HS-5 (cell line): ENCODE measurements around the gene SYNPO.

Source experiments
- DNase-seq: peaks from one replicate; pipeline ENCODE4 v3.0.0-alpha.2; 2012; ENCODE audit warnings: low read depth

Gene SYNPO

DNA sequence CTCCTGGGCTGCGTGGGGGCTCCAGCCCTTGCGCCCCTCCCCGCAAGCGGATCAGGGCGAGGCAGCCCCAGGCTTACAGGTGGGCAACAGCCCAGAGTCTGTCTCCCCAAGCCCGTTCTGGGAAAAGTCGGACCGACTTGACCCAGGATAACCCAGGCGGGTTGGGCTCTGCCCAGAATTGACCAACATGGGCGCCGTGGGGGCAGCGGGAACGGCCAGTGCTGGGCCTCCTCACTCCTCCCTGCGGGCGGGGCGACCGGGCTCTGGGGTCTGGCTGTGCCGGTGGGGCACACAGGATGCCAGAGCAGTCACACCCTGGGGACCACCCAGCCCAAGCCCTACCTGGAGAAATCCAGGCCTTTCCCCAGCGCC, 15.3 kb upstream of the SYNPO start:
- DNase-seq: no peak

DNA sequence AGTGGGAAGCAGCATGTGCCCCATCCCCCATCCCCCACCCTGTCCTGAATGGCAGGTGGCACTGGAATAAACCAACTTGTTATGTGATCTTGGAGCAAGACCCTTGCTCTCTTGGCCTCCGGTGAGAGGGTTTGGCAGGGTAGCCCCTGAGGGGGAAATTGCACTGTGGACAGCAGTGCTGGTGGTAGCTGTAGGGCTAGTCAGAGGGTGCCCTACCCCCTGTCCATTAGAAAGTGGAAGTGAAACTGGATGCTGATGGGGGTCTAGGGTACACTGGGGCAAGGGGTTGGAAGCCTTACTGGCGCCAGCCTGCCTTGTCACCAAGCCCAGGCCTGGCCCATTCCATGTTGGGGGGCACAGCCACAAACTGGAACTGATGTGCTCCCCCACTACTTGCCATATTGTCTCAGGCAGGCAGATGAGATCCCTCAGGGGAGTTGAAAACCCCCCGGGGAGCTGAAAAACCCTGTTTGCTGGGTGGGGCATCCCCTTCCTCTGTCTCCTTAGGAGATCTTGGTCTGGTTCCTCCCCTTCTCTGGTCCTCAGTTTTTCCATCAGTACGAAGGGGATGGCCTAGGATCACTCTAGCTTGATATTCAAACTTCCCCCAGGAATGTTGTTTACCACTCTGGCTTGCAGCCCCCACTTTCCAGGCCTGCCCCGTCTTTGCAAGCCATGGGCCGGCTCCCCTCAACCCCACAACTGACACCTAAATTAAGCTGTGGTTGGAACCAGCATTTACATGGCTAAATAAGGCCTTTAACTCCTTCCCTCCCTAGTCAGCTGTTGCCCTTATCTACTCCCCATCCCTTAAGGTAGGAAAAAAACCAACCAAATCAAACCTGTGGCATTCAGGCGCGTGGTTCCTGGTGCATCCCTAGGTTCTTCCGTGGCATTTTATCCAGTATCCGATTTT, 14.4 kb upstream of the SYNPO start:
- DNase-seq: no peak

DNA sequence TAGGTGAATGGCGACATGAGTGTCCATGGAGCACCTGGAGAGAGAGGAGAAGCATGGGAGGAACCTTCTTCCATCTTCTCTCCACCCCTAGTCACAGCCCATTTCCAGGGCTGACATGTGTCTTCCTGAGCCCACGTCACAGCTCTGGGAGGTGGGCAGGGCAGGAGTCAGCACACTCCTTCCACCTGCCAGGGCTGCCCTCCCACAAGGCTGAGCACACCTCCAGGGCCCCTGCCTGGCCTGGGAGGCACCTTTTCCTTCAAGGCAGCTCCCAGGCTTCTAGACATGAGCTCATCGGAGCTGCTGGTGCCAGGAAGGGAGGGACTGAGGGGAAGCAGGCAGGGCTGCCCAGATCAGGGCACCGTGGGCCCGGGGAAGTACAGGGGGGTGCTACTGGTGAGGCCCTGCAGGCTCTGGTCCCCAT, 13.6 kb upstream of the SYNPO start:
- no peak for DNase-seq

DNA sequence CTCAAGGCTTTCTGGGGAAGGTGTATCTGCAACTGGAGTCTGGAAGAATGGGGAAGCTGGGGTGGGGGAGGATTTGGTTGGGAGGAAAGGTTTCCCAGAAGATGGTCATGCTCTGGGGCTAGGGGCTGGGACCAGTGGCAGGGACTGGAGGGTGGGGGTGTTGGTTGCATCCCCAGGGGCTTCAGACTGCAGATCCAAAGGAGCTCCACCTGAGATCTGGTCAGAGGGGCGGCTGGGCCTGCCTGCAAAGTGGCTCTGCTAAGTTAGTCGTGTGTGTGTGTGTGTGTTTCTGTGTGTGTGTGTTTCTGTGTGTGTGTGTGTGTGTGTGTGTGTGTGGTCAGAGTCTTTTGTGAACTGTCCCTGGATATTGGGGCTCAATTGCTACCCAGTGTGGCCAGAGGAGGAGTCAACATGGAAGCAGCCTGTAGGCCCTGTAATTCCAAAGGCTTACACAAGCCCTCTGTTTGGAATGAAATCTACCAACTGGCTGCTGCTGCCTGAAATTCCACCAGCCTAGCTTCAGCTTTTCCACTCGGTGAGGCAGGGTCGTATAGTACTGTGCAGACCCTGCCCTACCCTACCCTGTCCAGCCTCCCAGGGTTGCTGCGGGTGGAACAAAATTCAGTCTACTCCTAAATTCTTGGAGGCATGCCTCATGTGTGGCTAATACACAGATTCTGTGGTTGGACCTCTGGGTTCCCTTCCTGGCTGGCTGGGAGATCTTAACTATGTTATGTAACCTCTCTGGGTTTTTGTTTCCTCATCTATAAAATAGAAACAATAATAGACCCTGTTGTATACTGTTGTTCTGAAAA, 12.5 kb upstream of the SYNPO start:
- DNase-seq: no peak

DNA sequence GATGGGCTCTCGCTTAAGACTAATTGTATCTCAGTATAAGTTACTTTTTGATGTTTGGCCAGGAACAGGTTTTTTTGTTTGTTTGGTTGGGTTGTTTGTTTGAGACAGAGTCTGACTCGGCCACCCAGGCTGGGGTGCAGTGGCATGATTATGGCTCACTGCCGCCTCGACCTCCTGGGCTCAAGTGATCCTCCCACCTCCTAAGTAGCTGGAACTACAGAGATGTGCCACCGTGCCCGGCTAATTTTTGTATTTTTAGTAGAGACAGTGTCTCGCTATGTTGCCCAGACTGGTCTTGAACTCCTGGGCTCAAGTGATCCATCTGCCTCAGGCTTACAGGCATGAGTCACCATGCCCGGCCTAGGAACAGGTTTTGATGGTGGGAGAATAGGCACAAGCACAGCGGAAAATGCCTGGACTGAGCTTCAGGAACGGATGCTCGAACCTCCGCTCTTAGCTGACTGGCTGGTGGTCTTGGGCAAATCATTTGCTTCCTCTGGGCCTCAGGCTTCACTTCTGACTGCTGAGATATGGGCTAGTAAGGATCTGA, 11.4 kb upstream of the SYNPO start:
- no peak for DNase-seq

DNA sequence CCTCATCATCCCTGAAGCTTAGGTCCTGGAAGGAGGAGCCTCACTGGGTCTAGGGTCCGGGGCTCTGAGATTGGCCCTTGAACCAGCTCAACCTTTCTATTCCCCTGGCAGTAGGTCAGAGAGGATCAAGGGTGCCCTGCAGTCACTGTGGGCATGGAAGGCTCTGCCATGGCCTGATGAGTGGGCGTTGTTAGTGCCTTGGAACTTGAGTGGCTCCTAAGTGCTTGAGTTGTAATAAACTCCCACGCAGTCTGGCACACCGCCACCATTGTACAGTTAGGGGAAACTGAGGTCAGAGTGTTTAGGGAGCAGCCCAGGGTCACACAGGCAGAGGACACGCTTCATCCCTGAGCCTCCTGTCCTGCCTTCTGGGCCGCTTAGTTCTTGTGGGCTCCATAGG, 10.4 kb upstream of the SYNPO start:
- no peak for DNase-seq

DNA sequence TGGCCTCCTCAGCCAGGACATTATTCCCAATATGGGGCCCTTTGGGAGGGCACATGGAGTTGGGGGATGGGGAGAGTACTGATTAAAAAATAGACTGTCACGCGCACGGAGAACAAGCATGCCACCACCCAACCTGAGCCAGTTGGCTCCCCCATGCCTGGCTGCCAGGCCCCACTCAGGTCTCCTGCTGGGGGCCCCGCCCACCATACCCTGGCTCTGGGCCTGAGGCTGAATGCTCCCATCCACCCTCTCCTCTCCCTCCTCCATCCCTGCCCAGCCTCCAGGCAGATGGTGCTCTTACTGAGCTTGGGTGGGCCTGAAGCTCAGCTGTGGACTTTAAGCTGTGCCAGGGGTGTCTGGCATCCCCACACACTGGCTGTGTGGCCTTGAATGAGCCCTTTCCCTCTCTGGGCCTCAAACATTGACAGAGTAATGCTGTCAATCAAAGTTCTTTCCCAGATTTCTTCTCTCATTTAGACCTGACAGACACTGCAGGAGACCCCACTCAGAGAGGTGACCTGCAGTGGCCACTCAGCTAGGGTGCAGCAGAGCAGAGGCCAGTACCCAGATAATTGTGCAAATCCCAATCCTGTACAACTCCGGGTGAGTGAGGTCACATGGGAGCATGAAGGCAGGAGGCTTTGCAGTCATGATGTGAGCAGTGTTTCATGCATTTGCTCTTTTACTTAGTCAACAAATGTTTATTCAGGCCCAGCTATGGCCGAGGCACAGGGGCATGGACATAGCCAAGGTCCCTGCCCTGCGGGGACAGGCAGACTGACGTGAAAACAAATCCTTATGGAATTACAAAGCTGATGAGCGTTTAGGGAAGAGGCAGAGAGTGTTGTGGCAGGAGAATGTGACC, 9.8 kb upstream of the SYNPO start:
- no peak for DNase-seq

DNA sequence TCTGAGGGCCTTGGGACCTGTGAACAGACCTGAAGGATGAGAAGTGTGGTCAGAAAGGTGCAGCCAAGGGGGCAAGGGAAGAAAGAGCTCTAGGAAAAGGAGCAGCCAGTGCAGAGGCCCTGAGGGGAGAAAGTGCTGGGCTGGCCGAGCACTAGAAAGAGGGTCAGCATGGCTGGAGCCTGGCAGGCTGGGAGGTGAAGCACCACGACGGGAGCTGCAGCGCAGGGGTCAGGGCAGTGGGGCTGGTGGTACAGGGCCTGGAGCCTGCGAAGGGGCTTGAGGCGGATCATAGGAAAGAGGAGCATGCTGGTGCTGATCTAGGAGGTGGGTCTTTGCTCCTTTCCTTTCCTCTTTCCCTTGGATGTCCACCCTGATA, 9.1 kb upstream of the SYNPO start:
- no peak for DNase-seq

DNA sequence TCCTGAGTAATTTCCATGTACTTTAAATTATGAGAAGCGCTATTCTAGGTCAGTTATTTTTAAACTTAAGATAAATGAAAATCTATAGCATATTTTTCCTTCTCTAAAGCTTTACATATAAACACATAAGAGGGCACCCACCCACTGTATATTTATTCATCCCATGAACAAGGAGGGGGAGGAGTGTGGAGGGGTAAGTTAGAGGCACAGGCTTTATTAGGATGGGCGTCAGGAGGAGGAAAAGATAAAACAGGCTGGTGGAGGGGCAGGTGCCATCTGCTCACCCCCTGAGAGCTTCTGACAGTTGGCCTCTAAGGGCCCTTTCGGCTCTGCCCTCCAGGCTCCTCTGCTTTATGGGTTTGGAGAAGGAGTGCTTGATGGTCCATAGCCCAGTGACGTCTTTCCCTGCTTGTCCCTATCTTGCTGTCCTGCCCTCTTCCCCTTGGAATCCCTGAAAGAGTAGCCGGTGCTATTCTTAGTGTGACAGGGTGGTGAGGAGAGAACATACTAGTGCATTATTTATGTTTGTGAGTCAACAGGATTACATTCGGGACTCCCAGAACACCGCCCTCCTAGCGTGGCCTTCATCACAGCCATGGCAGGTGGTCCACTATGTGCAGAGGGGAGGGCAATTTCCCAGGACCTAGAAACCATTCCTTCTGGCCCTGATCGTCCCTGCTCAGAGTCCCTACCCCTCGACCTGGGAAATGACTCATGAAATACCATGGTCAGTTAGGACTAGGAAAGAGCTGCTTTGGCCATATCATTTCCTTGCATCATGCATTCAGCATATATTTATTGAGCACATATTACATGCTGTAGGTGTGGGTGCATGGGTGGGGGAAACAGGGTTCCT, 7.9 kb upstream of the SYNPO start:
- no peak for DNase-seq

DNA sequence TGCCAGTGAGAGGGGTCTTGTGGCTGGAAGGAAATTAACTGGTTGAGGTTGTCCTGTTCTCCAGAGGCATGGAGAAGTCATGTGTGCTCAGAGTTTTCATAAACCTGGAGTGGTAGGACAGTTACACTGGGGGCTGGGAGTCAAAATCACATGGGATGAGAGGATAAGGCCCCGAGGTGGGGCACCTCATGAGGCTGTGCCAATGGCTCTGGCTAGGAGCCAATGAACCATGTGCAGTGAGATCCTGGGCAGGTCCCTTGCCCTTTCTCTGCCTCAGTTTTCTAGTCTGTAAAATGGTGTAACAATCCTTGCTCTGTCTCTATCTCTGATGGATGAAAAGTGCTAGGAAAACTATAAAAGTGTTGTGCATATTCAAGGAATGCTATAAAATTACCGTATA, 7.0 kb upstream of the SYNPO start:
- no peak for DNase-seq

DNA sequence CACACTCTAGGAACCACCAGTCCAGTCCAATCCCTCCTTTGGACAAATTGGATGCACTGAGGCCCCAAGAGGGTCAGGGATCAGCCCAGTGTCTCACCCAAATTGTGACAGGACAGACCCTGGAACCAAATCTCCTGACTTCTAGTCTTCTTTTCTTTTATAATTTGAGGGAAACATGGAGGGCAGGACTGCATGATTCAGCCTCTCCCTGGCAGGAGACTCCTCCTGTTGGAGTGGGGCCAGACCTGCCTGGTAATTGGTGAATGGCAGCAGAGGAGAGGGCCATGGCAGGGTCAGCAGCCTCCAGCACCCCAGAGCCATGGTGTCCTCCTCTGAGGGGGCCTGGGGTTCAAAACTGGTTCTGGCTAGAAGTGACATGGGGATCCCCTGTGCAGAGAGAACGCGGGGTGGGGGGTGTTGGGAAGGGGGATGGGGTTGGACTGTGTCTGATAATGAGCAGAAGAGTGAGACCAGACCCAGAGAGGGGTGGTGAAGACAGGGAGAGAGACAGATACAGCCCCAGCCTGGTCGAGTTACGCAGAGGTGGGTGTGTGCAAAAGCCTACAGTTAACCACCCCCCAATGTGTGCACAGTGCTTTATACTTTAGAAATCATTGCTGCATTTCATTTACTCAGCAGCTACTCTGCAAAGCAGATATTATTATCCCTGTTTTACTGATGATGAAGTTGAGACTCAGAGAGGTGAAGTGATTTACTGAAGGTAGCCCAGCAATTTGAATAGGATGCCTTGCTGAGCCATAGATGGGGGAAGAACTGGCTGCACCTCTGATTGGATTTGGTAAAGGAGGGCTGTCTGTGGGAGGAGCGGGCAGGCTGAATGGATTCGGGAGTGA, 3.8 kb upstream of the SYNPO start:
- no peak for DNase-seq

DNA sequence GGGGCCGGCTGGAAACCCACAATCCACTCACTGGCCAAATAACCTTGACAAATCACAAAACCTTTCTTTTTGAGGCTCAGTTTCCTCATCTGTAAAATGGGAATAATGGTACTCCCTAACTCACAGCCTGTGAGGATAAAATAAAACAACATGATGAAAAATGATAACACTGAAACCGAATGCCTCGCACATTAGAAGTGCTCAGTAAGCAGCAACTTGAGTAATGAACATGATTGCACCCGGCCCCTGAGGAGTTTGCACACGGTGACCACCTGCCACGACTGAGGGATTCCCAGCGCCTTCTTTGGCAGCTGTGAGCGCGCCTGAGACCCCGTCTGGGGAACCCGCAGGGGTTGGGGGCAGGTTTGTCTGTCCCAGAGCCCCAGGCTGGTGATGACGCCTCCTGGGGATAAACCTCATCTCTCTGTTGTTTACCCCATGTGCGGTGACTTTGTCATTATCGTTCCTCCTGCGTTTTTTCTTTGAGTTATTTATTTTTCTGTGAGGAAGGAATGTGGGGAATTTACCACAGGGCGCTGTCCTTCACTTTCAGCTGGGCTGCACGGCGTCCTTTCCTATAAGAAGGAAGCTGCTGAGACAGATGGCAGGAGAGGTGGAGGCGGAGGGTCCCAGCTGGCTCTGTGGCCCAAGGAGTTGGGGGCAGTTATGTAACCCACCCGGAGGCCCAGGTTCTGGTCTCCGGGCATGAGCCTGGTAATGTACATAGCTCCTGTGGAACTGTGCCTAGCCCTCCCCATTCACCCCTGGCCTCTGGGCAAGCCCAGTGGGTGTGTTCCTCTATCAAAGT, 3.0 kb upstream of the SYNPO start:
- DNase-seq: peak; percentile 67

DNA sequence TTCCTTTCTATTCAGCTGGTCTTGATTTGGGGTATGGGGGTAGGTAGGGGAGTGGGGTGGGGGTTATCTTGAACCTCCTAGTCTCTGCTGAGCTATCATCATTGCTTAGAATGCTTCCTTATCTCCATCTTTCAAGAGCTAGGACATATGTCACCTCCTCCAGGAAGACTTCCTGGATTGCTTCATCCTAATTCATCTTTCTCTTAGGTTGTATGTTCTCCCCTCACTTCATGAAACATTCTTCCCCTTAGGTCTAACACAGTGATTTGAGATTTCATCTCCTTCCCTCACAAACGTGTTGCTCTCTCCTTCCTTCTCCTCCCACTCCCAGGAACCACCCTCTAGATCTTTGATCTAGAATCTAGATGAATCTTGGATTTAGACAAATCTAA, 2.4 kb upstream of the SYNPO start:
- no peak for DNase-seq

DNA sequence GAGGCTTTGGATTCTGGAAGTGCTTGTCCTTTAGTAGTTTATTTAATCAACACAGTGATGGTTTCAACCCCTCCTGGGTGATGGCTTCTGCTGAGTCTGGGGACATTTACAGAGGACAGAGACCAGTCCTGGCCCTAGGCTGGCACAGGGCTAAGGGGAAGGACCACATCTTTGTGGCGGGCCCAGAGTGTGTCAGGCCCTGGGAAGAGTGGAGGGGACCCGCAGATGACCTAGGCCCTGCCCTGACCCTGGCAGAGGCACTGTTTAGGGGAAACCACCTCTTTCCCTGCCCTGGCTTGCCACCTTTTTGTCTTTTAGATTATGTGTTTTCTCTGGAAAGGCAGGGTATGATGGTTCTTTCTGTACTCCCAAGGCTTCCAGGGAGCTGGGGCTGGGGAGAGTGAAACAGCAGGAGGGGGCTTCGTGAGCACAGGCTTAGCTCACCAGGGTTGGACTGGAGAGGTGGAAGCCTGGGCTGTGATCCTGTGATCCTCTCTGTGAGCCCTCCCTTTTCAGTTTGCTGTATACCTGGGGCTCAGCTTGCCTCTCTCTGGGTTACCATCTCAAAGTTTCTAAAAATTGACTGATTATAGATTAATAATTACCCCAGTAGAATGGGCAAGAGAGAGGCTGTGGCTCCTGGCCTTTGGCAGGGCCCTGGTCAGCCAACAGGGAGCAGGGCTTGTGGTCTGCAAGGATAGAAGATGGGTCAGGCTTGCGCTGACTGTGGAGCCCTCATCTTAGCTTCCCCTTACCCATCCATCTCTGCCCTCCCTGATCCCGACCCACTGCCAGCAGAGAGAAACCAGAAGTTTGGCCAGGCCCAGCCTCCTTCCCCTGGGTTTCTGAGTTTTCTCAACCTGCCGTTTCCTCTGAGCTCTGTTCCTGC, 1.7 kb upstream of the SYNPO start:
- no peak for DNase-seq

DNA sequence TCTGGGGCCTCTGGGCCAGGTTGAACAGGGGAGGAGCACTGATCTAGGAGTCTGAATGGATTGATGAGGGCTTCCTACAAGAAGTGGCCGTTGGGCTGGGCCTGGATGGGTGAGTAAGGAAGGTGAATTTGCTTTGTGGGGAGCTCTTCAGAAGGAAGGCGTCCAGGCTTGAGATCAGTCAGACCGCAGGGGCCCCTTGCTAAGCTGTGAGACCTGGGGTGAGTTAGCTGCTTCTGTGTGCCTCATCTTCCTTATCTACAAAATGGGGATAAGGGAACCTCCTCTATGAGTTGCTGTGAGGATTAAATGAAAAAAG, 1.1 kb upstream of the SYNPO start:
- DNase-seq: no peak

DNA sequence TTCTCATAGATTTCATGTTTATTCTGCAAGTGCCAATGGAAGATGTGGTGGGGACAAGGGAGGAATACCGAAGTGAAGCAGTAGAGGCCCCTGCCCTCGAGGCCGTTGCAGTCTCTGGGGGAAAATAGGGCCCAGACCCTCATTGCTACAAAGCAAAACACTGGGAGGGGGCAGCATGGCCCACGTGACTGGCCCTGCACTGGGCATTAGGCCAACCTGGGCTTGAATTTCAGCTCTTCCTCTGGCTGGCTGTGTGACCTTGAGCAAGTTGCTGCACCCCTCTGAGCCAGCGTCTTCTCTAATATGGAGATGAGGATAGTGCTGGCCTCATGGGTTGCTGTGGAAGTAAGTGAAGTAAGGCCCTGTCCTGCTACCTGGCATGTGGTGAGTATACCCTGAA, 709 bp upstream of the SYNPO start:
- no peak for DNase-seq

DNA sequence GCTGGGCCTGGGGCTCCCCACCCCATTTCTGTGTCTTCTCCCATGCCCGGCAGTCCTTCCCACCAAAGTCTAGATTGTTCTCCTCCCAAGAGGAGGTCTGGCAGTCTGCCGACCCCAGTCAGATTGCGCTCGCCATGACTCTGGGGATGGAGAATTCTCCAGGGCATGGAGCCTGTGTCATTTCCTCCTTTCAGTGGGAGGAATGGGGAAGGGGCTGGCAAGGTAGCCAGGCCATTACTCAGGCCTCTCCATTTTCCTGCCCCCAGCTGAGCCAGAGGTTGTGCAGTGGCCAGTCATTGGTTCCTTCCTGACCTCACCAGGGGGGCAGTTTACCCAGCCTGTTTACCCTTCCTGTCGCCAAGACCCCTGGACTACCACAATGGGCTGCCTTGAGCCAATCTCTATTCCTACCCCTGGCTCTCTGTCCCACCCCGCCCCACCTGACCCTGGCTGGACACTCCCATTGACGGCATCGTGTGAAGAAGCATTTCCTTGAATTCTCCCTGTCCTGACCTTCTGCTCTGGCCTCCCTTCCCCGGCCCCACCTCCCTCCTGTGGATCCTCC, 628 bp downstream of the SYNPO start:
- DNase-seq: no peak
